Right lobe of liver (tissue), 4 donors: ENCODE measurements around the gene FYCO1.

Source experiments
- POLR2A ChIP-seq: fragments of 450-650 bp; IDR thresholded peaks from one replicate; pipeline ENCODE4 v1.6.1; 2017; ENCODE audit warnings: antibody characterized with exemption, mild to moderate bottlenecking
- TF ChIP-seq, protein P1 (sequence below), 4 donors: fragments of 200-600 bp in 3 of 4; fragments of 450-650 bp in 1 of 4; IDR thresholded peaks; one replicate each; pipeline versions ENCODE4 v1.5.1 to v1.8.0; 2016 to 2022; ENCODE audit warnings: antibody characterized with exemption in 4 of 4, mild to moderate bottlenecking in 2 of 4
- donor health status: DM: no; HTN: no; CAD: no.
- donor health status: DM: no; HTN: no; CAD: no.
- donor health status: DM: no; HTN: yes; CAD: no.

DNA sequence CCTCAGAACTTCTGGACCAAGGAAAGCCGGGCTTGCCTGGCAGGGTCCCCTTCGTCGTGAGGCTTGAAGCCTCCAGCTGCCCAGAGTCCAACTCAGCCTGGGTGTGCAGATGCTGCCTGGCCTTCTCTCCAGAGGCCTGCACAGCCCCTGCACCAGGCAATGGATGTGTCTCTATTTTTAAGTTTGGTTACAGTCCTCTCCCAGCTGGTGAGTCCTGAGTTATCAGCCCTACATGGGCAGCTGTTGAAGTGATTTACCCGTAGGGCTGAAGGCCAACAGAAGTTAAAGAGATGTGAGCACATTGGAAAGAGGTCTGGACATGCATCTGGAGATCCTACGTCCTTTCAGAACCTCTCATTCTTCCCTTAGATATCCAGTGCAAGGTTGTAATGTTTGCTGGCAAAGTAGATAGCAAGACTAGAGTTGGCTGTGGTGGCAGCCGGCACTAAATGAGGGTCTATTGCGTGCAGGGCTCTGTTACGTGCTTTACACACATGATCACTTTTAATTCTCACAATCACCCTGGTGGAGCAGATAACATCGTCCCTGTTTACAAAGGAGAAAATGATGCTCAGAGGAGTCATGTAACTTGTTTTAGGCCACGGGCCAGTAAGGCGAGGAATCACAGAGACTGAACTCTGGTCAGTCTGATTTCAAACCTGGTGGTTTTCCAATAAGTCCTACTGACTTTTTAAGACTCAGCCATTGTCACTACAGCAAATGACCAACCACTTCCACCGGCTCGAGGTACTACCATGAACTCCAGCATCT is 9.9 kb downstream of the FYCO1 start:
- TF ChIP-seq, protein P1, sequence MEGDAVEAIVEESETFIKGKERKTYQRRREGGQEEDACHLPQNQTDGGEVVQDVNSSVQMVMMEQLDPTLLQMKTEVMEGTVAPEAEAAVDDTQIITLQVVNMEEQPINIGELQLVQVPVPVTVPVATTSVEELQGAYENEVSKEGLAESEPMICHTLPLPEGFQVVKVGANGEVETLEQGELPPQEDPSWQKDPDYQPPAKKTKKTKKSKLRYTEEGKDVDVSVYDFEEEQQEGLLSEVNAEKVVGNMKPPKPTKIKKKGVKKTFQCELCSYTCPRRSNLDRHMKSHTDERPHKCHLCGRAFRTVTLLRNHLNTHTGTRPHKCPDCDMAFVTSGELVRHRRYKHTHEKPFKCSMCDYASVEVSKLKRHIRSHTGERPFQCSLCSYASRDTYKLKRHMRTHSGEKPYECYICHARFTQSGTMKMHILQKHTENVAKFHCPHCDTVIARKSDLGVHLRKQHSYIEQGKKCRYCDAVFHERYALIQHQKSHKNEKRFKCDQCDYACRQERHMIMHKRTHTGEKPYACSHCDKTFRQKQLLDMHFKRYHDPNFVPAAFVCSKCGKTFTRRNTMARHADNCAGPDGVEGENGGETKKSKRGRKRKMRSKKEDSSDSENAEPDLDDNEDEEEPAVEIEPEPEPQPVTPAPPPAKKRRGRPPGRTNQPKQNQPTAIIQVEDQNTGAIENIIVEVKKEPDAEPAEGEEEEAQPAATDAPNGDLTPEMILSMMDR (IDR thresholded peaks at IDR 0.05), result no peak
- TF ChIP-seq POLR2A, result no peak
